ENCODE data around the gene ST6GALNAC2. TPM values are rescaled to one million over a fixed set of nuclear protein-coding genes. Genes with fewer than 3 reads are reported as not detected.
A peak's percentile ranks its signal among the peaks of the same experiment; 100 is the strongest.
"Not testable (repeated sequence)": the region's sequence is repeated elsewhere in the genome, so short reads cannot be mapped to it uniquely, and the experiment has no call there.

Gene ST6GALNAC2
- total RNA-seq, 1 donor from 2014 or later, result 0.32 TPM

DNA sequence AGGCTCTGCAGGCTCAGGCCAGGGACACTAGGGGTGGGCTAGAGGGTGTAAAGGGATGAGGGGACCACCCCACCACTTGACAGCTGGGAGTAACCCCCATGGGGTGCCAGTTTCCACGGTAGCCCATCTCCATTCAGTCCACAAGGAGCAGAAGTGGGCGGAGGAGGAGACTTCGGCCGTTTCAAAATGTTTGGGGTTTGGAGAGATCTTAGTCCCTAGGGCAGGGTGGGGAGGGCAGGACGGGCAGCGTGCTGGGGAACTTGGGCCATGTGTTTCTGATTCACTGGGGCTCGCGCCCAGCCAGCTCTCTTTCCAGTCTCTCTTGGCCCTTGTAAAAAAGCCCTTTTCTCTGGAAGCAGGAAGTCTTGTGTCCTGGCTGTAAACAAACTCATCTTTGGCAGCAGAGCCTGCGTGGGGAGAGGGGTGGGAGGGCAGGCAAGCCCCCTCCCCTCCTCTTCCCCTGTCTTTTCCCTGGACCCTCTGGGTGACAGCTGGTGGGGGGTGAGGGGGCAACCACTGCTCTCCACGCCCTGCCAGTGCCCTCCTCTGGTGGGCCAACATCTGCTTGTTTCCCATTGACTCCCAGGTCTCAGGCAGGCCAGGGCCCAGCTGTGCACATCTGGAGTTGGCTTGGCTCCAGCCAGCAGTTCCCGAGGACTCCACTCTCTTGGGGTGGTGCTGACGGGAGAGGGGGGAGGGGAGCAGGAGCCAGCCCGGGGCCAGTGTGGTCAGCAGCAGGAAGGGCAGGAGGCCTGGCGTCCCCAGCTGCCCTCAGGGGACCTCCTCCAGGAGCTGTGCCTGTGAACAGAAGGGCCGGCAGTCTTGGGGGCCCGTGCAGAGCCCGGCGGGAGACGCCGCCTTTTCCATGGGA, 56.2 kb downstream of the ST6GALNAC2 start:
- Mint-ChIP-seq H3K36me3 (ENCODE audit: unreplicated experiment) (no peaks in the 10 kb centered on the region), H3K4me1 (ENCODE audit: low read depth, unreplicated experiment) (peaks cover 20% of the 10 kb centered on the region), H3K27me3 (ENCODE audit: unreplicated experiment) (peaks cover 7% of the 10 kb centered on the region), H3K9me3 (ENCODE audit: unreplicated experiment) (peaks cover 3% of the 10 kb centered on the region), H3K27ac (ENCODE audit: unreplicated experiment) (no peak overlapping the region), H3K4me3 (ENCODE audit: unreplicated experiment) (no peak overlapping the region)
- peak; percentile 69 for DNase-seq
- TF ChIP-seq CTCF (IDR thresholded peaks at IDR 0.05; ENCODE audit: partially characterized antibody, unreplicated experiment), result no peak

GRCh38 chr17:76528528-76529223, 57.0 kb downstream of the ST6GALNAC2 start:
- Mint-ChIP-seq H3K9me3 (ENCODE audit: unreplicated experiment) (peaks cover 3% of the 10 kb centered on the region), H3K27me3 (ENCODE audit: unreplicated experiment) (peaks cover 7% of the 10 kb centered on the region), H3K4me3 (ENCODE audit: unreplicated experiment) (no peak overlapping the region), H3K4me1 (ENCODE audit: low read depth, unreplicated experiment) (peaks cover 20% of the 10 kb centered on the region), H3K36me3 (ENCODE audit: unreplicated experiment) (no peaks in the 10 kb centered on the region), H3K27ac (ENCODE audit: unreplicated experiment) (peak overlapping the region; percentile 28)
- no peak for TF ChIP-seq CTCF (IDR thresholded peaks at IDR 0.05; ENCODE audit: partially characterized antibody, unreplicated experiment)
- DNase-seq, result no peak

DNA sequence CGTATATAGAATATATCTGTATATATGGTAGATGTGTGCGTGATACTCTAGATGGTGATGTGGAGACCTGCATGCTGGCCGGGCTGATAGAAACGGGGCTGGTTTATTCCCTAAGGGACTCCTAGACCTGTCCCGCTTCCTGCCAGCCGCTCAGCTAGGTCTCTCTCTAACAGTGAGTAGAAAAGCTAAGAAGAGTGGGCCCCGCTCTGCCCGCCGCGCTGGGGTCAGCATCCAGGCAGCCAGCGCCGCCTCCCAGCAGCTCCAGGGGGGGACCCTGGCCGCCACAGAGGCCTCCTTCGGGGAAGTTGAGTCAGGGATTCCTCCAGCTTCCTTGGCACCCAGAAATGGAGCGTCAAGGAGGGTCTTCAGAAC, 57.5 kb downstream of the ST6GALNAC2 start:
- Mint-ChIP-seq H3K9me3 (ENCODE audit: unreplicated experiment) (peaks cover 3% of the 10 kb centered on the region), H3K27me3 (ENCODE audit: unreplicated experiment) (peaks cover 7% of the 10 kb centered on the region), H3K27ac (ENCODE audit: unreplicated experiment) (no peak overlapping the region), H3K4me3 (ENCODE audit: unreplicated experiment) (no peak overlapping the region), H3K36me3 (ENCODE audit: unreplicated experiment) (no peaks in the 10 kb centered on the region), H3K4me1 (ENCODE audit: low read depth, unreplicated experiment) (peaks cover 20% of the 10 kb centered on the region)
- TF ChIP-seq CTCF (IDR thresholded peaks at IDR 0.05; ENCODE audit: partially characterized antibody, unreplicated experiment), result no peak
- DNase-seq, result no peak

- H3K9me3 Mint-ChIP-seq (ENCODE audit: unreplicated experiment), result peaks cover 3% of the 10 kb centered on the region
- H3K4me3 Mint-ChIP-seq (ENCODE audit: unreplicated experiment), result peak overlapping the region; percentile 58
- peaks cover 7% of the 10 kb centered on the region for H3K27me3 Mint-ChIP-seq (ENCODE audit: unreplicated experiment)
- H3K4me1 Mint-ChIP-seq (ENCODE audit: low read depth, unreplicated experiment), result peaks cover 20% of the 10 kb centered on the region
- TF ChIP-seq CTCF (IDR thresholded peaks at IDR 0.05; ENCODE audit: partially characterized antibody, unreplicated experiment), result no peak
- H3K36me3 Mint-ChIP-seq (ENCODE audit: unreplicated experiment), result no peaks in the 10 kb centered on the region
- H3K27ac Mint-ChIP-seq (ENCODE audit: unreplicated experiment), result peak overlapping the region; percentile 70
- peak; percentile 45 for DNase-seq
Observed at GRCh38 chr17:76527430-76528111, 58.1 kb downstream of the ST6GALNAC2 start.

GRCh38 chr17:76527016-76527415, 58.6 kb downstream of the ST6GALNAC2 start:
- Mint-ChIP-seq H3K4me3 (ENCODE audit: unreplicated experiment) (peak overlapping the region; percentile 58), H3K4me1 (ENCODE audit: low read depth, unreplicated experiment) (peaks cover 18% of the 10 kb centered on the region), H3K27ac (ENCODE audit: unreplicated experiment) (peak overlapping the region; percentile 70)
- H3K27me3 Mint-ChIP-seq (ENCODE audit: unreplicated experiment); DNase-seq; H3K36me3 Mint-ChIP-seq (ENCODE audit: unreplicated experiment); H3K9me3 Mint-ChIP-seq (ENCODE audit: unreplicated experiment): not testable (repeated sequence)

GRCh38 chr17:76525513-76525833, 60.2 kb downstream of the ST6GALNAC2 start:
- H3K27ac Mint-ChIP-seq (ENCODE audit: unreplicated experiment); H3K4me3 Mint-ChIP-seq (ENCODE audit: unreplicated experiment); DNase-seq; H3K27me3 Mint-ChIP-seq (ENCODE audit: unreplicated experiment); H3K36me3 Mint-ChIP-seq (ENCODE audit: unreplicated experiment); H3K9me3 Mint-ChIP-seq (ENCODE audit: unreplicated experiment): not testable (repeated sequence)
- H3K4me1 Mint-ChIP-seq (ENCODE audit: low read depth, unreplicated experiment), result peaks cover 12% of the 10 kb centered on the region

Measured in glutamatergic neuron (in vitro differentiated cells).